IMR-90 (cell line): ENCODE measurements around the gene C12orf60.

Experiments
- CEBPB ChIP-seq: IDR thresholded peaks from 2 replicates; pipeline ENCODE4 v1.6.1; 2012; ENCODE audit warnings: low read depth, low read length, improper control_type of control experiment
- FOS ChIP-seq: fragments of 150-350 bp; IDR thresholded peaks from 2 replicates; pipeline ENCODE4 v1.6.1; 2016; ENCODE audit warnings: low read depth, low read length
- MAFK ChIP-seq: IDR thresholded peaks from 2 replicates; pipeline ENCODE4 v1.6.1; 2012; ENCODE audit warnings: low read depth, low read length, improper control_type of control experiment
- MXI1 ChIP-seq: IDR thresholded peaks from 2 replicates; pipeline ENCODE4 v1.6.1; 2012; ENCODE audit warnings: low read depth, mild to moderate bottlenecking, low read length, moderate library complexity, borderline replicate concordance
- POLR2A ChIP-seq: IDR thresholded peaks from 2 replicates; pipeline ENCODE4 v1.6.1; 2012; ENCODE audit warnings: mild to moderate bottlenecking, low read depth, low read length
- RAD21 ChIP-seq: IDR thresholded peaks from 2 replicates; pipeline ENCODE4 v1.6.1; 2012; ENCODE audit warnings: low read length, improper control_type of control experiment
- RFX5 ChIP-seq: IDR thresholded peaks from 2 replicates; pipeline ENCODE4 v1.8.0; 2012; ENCODE audit warnings: low read depth, mild to moderate bottlenecking, low read length, moderate library complexity
- SMC3 ChIP-seq: fragments of 150-350 bp; IDR thresholded peaks from 2 replicates; pipeline ENCODE4 v1.6.1; 2016; ENCODE audit warnings: low read depth, mild to moderate bottlenecking, antibody characterized with exemption, low read length, moderate library complexity
- TF ChIP-seq, protein P1 (sequence below): conservative IDR thresholded peaks from 2 replicates; pipeline ENCODE4 v1.5.1; 2012; ENCODE audit warnings: mild to moderate bottlenecking, low read depth, low read length, improper control_type of control experiment
- TF ChIP-seq, protein P2 (sequence below): fragments of 150-350 bp; IDR thresholded peaks from 2 replicates; pipeline ENCODE4 v1.6.1; 2017; ENCODE audit warnings: mild to moderate bottlenecking, antibody characterized with exemption, low read length, low read depth
- TF ChIP-seq, protein P3 (sequence below): fragments of 150-350 bp; IDR thresholded peaks from 2 replicates; pipeline ENCODE4 v1.6.1; 2016; ENCODE audit warnings: low read depth, mild to moderate bottlenecking, low read length, moderate library complexity, borderline replicate concordance

DNA sequence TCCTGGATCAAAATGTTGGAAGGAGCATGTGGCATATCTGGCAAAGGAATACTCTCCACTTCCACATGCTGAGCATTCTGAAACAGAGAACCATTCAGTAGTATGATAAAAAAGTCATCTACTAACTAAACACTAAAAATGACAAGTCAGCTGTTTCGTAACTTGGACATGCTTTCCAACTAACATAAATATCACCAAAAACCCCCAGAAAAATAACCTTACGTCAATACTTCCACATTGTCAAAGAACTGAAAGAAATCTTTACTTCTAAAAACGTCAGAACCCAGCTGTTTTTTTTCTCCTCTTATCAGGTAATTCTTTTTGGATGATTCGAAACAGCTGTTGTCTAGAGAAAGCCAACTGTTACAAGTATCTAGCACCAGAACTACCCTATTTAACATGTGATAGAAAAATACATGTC, 8.4 kb upstream of the C12orf60 start:
- TF ChIP-seq, protein P1, sequence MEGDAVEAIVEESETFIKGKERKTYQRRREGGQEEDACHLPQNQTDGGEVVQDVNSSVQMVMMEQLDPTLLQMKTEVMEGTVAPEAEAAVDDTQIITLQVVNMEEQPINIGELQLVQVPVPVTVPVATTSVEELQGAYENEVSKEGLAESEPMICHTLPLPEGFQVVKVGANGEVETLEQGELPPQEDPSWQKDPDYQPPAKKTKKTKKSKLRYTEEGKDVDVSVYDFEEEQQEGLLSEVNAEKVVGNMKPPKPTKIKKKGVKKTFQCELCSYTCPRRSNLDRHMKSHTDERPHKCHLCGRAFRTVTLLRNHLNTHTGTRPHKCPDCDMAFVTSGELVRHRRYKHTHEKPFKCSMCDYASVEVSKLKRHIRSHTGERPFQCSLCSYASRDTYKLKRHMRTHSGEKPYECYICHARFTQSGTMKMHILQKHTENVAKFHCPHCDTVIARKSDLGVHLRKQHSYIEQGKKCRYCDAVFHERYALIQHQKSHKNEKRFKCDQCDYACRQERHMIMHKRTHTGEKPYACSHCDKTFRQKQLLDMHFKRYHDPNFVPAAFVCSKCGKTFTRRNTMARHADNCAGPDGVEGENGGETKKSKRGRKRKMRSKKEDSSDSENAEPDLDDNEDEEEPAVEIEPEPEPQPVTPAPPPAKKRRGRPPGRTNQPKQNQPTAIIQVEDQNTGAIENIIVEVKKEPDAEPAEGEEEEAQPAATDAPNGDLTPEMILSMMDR: no peak
- TF ChIP-seq POLR2A (no peak), MXI1 (no peak), FOS (no peak), SMC3 (no peak), RAD21 (no peak), CEBPB (no peak), MAFK (peak; percentile 92), RFX5 (no peak)
- TF ChIP-seq, protein P2, sequence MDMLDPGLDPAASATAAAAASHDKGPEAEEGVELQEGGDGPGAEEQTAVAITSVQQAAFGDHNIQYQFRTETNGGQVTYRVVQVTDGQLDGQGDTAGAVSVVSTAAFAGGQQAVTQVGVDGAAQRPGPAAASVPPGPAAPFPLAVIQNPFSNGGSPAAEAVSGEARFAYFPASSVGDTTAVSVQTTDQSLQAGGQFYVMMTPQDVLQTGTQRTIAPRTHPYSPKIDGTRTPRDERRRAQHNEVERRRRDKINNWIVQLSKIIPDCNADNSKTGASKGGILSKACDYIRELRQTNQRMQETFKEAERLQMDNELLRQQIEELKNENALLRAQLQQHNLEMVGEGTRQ: no peak
- TF ChIP-seq, protein P3, sequence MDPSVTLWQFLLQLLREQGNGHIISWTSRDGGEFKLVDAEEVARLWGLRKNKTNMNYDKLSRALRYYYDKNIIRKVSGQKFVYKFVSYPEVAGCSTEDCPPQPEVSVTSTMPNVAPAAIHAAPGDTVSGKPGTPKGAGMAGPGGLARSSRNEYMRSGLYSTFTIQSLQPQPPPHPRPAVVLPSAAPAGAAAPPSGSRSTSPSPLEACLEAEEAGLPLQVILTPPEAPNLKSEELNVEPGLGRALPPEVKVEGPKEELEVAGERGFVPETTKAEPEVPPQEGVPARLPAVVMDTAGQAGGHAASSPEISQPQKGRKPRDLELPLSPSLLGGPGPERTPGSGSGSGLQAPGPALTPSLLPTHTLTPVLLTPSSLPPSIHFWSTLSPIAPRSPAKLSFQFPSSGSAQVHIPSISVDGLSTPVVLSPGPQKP: no peak
